ENCODE measurements around the gene SLC13A3.

The SLC13A3 gene

GRCh38 chr20:46637427-46638133 lies 13.7 kb downstream of the SLC13A3 start:
- in situ Hi-C loops (cut with MboI; ENCODE audit: low sequenced_read_pairs) = no loop called here

GRCh38 chr20:46637020-46637419 lies 14.2 kb downstream of the SLC13A3 start:
- in situ Hi-C loops (cut with MboI; ENCODE audit: low sequenced_read_pairs) = no loop called here

GRCh38 chr20:46636514-46636913 lies 14.7 kb downstream of the SLC13A3 start:
- in situ Hi-C loops (cut with MboI; ENCODE audit: low sequenced_read_pairs) = no loop called here

- in situ Hi-C loops (cut with MboI; ENCODE audit: low sequenced_read_pairs) = no loop called here
Measured at GRCh38 chr20:46635514-46636136, 15.6 kb downstream of the SLC13A3 start.

GRCh38 chr20:46634528-46634927 lies 16.7 kb downstream of the SLC13A3 start:
- in situ Hi-C loops (cut with MboI; ENCODE audit: low sequenced_read_pairs) = no loop called here

- in situ Hi-C loops (cut with MboI; ENCODE audit: low sequenced_read_pairs) = no loop called here
Measured at GRCh38 chr20:46631874-46632446, 19.3 kb downstream of the SLC13A3 start.

GRCh38 chr20:46631212-46631869 lies 19.9 kb downstream of the SLC13A3 start:
- in situ Hi-C loops (cut with MboI; ENCODE audit: low sequenced_read_pairs) = no loop called here

- in situ Hi-C loops (cut with MboI; ENCODE audit: low sequenced_read_pairs) = no loop called here
Measured at GRCh38 chr20:46630306-46630705, 21.0 kb downstream of the SLC13A3 start.

GRCh38 chr20:46629341-46629740 lies 21.9 kb downstream of the SLC13A3 start:
- in situ Hi-C loops (cut with MboI; ENCODE audit: low sequenced_read_pairs) = no loop called here

- in situ Hi-C loops (cut with MboI; ENCODE audit: low sequenced_read_pairs) = no loop called here
Measured at GRCh38 chr20:46627234-46627633, 24.0 kb downstream of the SLC13A3 start.

GRCh38 chr20:46626758-46627157 lies 24.5 kb downstream of the SLC13A3 start:
- in situ Hi-C loops (cut with MboI; ENCODE audit: low sequenced_read_pairs) = no loop called here

- in situ Hi-C loops (cut with MboI; ENCODE audit: low sequenced_read_pairs) = no loop called here
Measured at GRCh38 chr20:46625875-46626373, 25.3 kb downstream of the SLC13A3 start.

GRCh38 chr20:46624946-46625345 lies 26.3 kb downstream of the SLC13A3 start:
- in situ Hi-C loops (cut with MboI; ENCODE audit: low sequenced_read_pairs) = no loop called here

- in situ Hi-C loops (cut with MboI; ENCODE audit: low sequenced_read_pairs) = no loop called here
Measured at GRCh38 chr20:46622165-46622564, 29.1 kb downstream of the SLC13A3 start.

- in situ Hi-C loops (cut with MboI; ENCODE audit: low sequenced_read_pairs) = no loop called here
Measured at GRCh38 chr20:46621492-46621891, 29.8 kb downstream of the SLC13A3 start.

- in situ Hi-C loops (cut with MboI; ENCODE audit: low sequenced_read_pairs) = no loop called here
Measured at GRCh38 chr20:46619445-46619844, 31.8 kb downstream of the SLC13A3 start.

- in situ Hi-C loops (cut with MboI; ENCODE audit: low sequenced_read_pairs) = no loop called here
Measured at GRCh38 chr20:46618316-46619100, 32.8 kb downstream of the SLC13A3 start.

GRCh38 chr20:46614503-46614902 lies 36.8 kb downstream of the SLC13A3 start:
- in situ Hi-C loops (cut with MboI; ENCODE audit: low sequenced_read_pairs) = no loop called here

- in situ Hi-C loops (cut with MboI; ENCODE audit: low sequenced_read_pairs) = no loop called here
Measured at GRCh38 chr20:46610145-46610544, 41.1 kb downstream of the SLC13A3 start.

GRCh38 chr20:46609043-46609442 lies 42.2 kb downstream of the SLC13A3 start:
- in situ Hi-C loops (cut with MboI; ENCODE audit: low sequenced_read_pairs) = no loop called here
